Activated CD8-positive, alpha-beta memory T cell treated with anti-CD3 and anti-CD28 coated beads for 36 hours (primary cell): Measurements from ENCODE around the gene ATP1B3. TPM values are rescaled to one million over a fixed set of nuclear protein-coding genes. Genes with fewer than 3 reads are reported as not detected.

Experiments
- CTCF ChIA-PET: fragments of 350-600 bp; sonication (Branson Sonifier 250); formaldehyde crosslinking; loops from one replicate; lab custom pipeline; 2021; ENCODE audit warnings: antibody characterized with exemption; lab: Charles Lee
- POLR2A ChIA-PET: fragments of 350-600 bp; sonication (Branson Sonifier 250); formaldehyde crosslinking; loops from one replicate; lab custom pipeline; 2021; ENCODE audit warnings: antibody characterized with exemption; lab: Charles Lee
- total RNA-seq, 2 experiments: library from RNA; stranded (reverse); gene quantifications; one replicate each; pipeline ENCODE4 v1.2.3, GENCODE V29; 2021

Gene ATP1B3
- total RNA-seq, 2 experiments from 2014 or later = 226 to 235 TPM

DNA sequence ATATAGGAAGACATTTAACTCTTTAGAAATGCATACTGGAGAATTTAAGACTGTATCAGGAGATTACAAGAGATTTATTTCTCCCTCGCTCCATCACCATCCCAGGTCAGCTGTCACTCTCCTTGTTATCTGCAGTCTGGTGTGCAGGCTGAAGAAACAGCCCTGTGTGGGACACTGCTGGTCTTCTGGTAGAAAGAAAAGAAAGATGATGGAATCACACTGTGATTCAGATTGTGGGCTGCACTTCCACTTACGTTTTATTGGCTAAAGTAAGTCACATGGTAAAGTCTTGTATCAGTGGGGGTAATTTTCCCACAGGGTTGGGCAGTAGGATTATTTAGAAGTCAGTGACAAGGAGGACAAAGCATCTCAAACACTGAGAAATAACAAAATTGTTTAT lies 18.1 kb upstream of the ATP1B3 start:
- ChIA-PET CTCF (no interaction called here), POLR2A (no interaction called here)

- POLR2A ChIA-PET = no interaction called here
- CTCF ChIA-PET = no interaction called here
These were observed 16.8 kb upstream of the ATP1B3 start for GRCh38 chr3:141859651-141860050.

GRCh38 chr3:141860086-141860669 lies 16.3 kb upstream of the ATP1B3 start:
- CTCF ChIA-PET = no interaction called here
- POLR2A ChIA-PET = no interaction called here

DNA sequence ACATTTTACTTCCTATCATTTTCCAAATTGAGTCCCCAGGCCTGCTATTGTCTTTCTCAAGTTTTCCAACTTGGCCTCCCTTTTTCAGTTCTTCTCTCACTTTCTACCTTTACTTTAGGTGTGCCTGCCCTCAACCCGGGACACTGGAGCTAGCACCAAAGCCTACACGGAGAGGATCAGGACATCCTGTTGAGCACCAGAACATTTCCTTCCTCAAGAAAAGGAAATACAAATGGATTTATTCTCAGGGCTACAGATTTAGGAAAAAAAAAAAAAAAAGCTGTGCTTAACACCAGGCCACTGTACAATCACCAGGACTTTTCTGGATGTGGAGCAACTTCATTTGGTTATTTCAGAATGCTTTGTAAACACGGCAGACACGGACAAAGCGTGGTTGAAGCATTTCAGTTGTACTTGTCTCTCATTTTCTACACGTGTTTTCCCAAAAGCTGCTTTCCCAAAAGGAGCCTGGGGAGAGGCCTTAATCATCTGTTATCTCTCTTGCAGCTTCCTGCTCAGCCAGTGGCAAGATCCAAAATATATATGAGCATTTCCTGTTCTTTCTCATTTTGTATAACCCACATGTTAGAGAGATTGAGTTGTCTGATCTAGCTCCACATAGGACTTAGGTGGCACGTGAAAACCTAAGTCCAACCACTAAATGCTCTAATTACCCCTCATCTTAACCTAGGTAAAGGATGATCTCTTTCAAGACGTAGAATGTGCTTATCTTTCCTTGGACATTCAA lies 15.5 kb upstream of the ATP1B3 start:
- CTCF ChIA-PET = no interaction called here
- POLR2A ChIA-PET = interaction anchor here (0.6 kb wide), 1 partner anchor 373 kb away, joined by 4 read pairs; no protein-coding TSS in a partner anchor

DNA sequence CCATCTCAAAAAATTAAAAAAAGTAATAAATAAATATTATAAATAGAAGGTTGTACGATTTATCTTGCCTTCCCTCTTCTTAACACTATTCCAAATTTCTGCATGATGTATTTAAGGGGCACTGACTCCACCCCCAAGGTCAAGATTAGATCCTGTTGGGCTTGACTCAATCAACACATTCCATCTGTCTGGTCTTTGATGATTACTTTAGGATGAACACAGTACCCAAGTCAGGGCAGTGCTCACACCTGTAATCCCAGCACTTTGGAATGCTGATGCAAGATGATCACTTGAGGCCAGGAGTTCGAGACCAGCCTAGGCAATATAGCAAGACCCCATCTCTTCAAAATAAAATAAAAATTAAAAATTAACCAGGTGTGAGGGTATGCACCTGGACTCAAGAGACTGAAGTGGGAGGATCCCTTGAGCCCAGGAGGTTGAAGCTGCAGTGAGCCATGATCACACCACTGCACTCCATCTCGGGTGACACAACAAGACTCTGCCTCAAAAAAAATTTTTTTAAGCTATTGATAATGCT lies 14.1 kb upstream of the ATP1B3 start:
- ChIA-PET CTCF (interaction anchor here (0.7 kb wide), 1 partner anchor 43 kb away, joined by 3 read pairs; no protein-coding TSS in a partner anchor), POLR2A (no interaction called here)

- POLR2A ChIA-PET = no interaction called here
- CTCF ChIA-PET = no interaction called here
These were observed 13.0 kb upstream of the ATP1B3 start for GRCh38 chr3:141863491-141863890.

DNA sequence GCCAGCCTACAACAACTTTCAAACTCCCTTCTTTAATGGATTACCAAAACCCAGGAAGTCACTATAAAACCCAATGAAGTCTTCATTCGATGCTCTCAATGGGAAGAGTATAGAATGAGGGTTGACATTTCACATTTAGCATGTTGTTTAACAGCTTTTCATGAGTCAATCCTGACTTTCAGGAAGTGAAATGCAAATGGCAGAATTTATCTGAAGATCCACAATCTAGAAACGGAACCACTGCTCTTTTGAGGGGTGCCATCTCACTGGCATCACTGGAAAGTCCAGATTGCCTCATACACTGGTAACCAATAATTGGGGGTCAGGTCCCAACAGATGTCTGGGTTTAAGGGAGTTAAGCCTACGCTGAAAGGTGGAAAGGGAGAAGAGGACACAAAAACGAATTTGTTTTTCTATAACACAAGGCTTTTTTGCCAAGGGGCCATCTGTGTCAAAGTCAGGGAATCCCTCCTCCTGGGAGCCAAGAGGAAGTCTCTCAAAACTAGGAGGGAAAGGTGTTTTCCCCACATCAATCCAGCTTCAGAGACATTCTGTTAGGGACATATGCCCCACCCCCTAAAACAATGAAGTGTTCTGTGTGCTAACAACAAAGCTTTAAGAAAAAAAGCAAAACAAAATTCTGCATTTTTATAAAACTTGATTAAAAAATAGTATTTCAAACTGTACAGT lies 12.0 kb upstream of the ATP1B3 start:
- CTCF ChIA-PET = no interaction called here

GRCh38 chr3:141865101-141865500 lies 11.3 kb upstream of the ATP1B3 start:
- ChIA-PET CTCF (no interaction called here), POLR2A (no interaction called here)

More for the DNA sequence above, 12.0 kb upstream of the ATP1B3 start:
- POLR2A ChIA-PET = no interaction called here

- CTCF ChIA-PET = no interaction called here
These were observed 6.3 kb upstream of the ATP1B3 start for GRCh38 chr3:141870091-141870687.

DNA sequence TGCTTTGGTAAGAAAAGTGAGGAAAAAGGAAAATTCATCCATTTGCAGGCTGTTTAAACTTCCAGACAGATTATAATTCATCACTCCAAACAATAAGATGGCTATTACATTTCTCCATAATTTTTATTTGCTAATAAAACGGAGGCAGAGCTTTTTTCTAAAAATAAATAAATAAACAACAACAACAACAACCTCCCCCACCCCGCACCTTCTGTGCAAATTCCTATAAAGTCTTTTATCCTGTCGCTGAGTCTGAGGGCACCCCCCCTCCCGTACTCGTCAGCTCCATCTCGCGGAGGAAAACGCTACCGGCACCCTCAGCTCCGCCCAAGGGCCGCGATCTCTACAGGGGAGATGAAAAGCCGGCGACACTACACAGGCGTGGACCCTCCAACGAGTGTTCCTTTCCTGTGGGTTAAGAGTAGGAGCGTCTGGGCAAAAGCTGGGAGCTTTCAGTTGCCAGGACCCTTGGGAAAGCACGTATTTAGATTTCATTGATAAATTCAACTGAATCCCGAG lies 1.0 kb upstream of the ATP1B3 start:
- POLR2A ChIA-PET = interaction anchor here (0.5 to 3.7 kb wide), 4 partner anchors 38 to 201 kb away, joined by 3 to 25 read pairs (median 8); partner anchors contain the start of gene RNF7
- CTCF ChIA-PET = interaction anchor here (0.6 to 2.3 kb wide), 9 partner anchors 9 to 564 kb away, joined by 3 to 26 read pairs (median 4); partner anchors contain the start of gene RNF7

More at GRCh38 chr3:141870091-141870687, 6.3 kb upstream of the ATP1B3 start:
- POLR2A ChIA-PET = no interaction called here

DNA sequence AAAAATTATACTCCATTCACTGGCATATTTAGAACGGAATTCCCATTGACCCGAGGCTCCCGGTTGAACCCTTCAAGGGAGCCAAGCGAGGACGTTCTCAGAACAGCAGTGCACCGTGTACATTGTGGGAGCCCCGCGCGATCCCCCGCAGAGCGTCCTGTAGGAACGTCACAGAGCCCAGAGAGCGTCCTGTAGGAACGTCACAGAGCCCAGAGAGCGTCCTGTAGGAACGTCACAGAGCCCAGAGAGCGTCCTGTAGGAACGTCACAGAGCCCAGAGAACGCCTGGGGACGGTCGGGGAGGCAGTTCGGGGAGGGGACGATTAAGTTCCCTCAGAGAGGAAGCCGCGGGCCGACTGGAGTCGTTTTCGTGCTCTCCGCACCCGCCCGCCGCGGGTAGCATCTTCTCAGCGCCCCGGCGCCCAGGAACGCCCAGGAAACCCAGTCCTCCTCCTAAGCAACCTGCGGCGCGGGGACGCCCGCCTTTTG lies 506 bp upstream of the ATP1B3 start:
- CTCF ChIA-PET = interaction anchor here (1.0 to 2.3 kb wide), 9 partner anchors 8 to 417 kb away, joined by 3 to 26 read pairs (median 5); partner anchors contain the start of gene RNF7

GRCh38 chr3:141876891-141877621 lies 613 bp downstream of the ATP1B3 start:
- ChIA-PET POLR2A (interaction anchor here (0.7 to 3.7 kb wide), 4 partner anchors 23 to 159 kb away, joined by 3 to 25 read pairs (median 8); partner anchors contain the start of gene RNF7), CTCF (interaction anchor here (1.0 to 2.3 kb wide), 4 partner anchors 36 to 139 kb away, joined by 3 to 9 read pairs (median 6); partner anchors contain the start of gene RNF7)

More for the DNA sequence above, 506 bp upstream of the ATP1B3 start:
- POLR2A ChIA-PET = interaction anchor here (0.9 to 3.7 kb wide), 3 partner anchors 37 to 137 kb away, joined by 3 to 25 read pairs (median 12); partner anchors contain the start of gene RNF7

DNA sequence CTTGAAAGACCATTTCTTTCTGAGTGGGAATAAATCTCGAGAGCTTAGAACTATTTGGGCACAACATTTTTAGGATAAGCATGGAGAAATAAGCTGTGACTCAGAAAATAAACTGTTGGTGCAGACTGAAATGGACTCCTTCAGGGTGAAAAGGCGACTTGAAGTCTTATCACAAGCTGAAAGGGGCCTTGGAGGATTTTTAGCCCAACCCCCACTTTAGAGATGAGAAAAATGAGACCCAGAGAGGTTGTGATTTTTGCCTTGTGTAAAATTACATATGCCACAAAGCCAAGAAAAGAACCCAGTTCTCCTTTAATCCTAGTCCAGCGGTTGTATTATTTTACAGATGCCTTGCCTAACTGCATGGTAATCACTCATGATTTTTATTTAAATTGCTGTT lies 1.5 kb downstream of the ATP1B3 start:
- ChIA-PET POLR2A (interaction anchor here (0.6 to 3.7 kb wide), 6 partner anchors 23 to 1555 kb away, joined by 3 to 25 read pairs (median 4); partner anchors contain the start of gene RNF7), CTCF (interaction anchor here (0.6 to 2.3 kb wide), 3 partner anchors 35 to 700 kb away, joined by 3 to 9 read pairs (median 6); partner anchors contain the start of genes ATR and RNF7)

GRCh38 chr3:141878326-141878725 lies 1.9 kb downstream of the ATP1B3 start:
- POLR2A ChIA-PET = interaction anchor here (0.7 to 3.7 kb wide), 4 partner anchors 23 to 234 kb away, joined by 4 to 25 read pairs (median 5); partner anchors contain the start of gene RNF7
- CTCF ChIA-PET = interaction anchor here (0.6 to 2.3 kb wide), 4 partner anchors 35 to 700 kb away, joined by 3 to 9 read pairs (median 4); partner anchors contain the start of genes ATR and RNF7

- POLR2A ChIA-PET = interaction anchor here (1.1 kb wide), 1 partner anchor 140 kb away, joined by 6 read pairs; the partner anchor contains the start of gene RNF7
- CTCF ChIA-PET = interaction anchor here (0.8 to 2.3 kb wide), 3 partner anchors 34 to 140 kb away, joined by 3 to 9 read pairs (median 6); partner anchors contain the start of gene RNF7
These were observed 2.4 kb downstream of the ATP1B3 start for GRCh38 chr3:141878817-141879216.

- ChIA-PET POLR2A (no interaction called here), CTCF (interaction anchor here (2.2 kb wide), 1 partner anchor 143 kb away, joined by 14 read pairs; the partner anchor contains the start of gene RNF7)
These were observed 5.3 kb downstream of the ATP1B3 start for GRCh38 chr3:141881702-141882101.

GRCh38 chr3:141887051-141887450 lies 10.6 kb downstream of the ATP1B3 start:
- ChIA-PET CTCF (interaction anchor here (0.8 kb wide), 1 partner anchor 12 kb away, joined by 3 read pairs; no protein-coding TSS in a partner anchor), POLR2A (no interaction called here)
